Measurements from ENCODE around the gene DRAXIN. TPM values are rescaled to one million over a fixed set of nuclear protein-coding genes. Genes with fewer than 3 reads are reported as not detected.

DRAXIN gene
- total and polyA plus RNA-seq, 3 experiments from 2014 or later: 0.09 to 0.12 (median 0.11) TPM

DNA sequence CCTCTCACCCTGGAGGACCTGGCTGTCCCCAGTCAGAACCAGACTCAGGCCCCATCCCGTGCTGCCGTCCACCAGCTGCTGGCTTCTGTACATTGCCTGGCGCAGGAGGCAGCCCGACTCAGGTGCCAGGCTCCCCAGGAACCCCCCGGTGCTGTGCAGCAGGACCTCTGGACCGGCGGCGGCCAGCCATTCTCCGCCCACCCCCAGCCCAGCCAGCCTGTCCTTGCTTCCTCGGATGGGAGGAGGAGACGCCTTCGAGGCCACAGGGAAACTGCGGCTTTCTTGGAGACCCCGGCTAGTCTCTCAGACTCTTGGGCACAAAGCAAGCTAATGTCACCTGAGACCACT is 74.9 kb downstream of the DRAXIN start:
- H3K9me3 Mint-ChIP-seq: no peaks in the 10 kb centered on the region
- no peak for DNase-seq
- Histone ChIP-seq H3K27ac (ENCODE audit: low read depth, low read length) (no peak overlapping the region), H3K36me3 (ENCODE audit: insufficient read depth, low read length) (no peaks in the 10 kb centered on the region), H3K27me3 (ENCODE audit: insufficient read depth, low read length, poor library complexity, severe bottlenecking) (no peaks in the 10 kb centered on the region), H3K4me3 (ENCODE audit: low read length) (no peak overlapping the region), H3K4me1 (ENCODE audit: insufficient read depth, low read length) (no peaks in the 10 kb centered on the region), H3K9me3 (ENCODE audit: low read length) (no peaks in the 10 kb centered on the region)
- H3K36me3 Mint-ChIP-seq: no peaks in the 10 kb centered on the region
- H3K4me3 Mint-ChIP-seq: no peak overlapping the region
- POLR2A ChIA-PET: no interaction called here
- H3K4me1 Mint-ChIP-seq: peaks cover 0 to 10% (median 6%) of the 10 kb centered on the region in 3 donors
- H3K27me3 Mint-ChIP-seq: peaks cover 18 to 21% of the 10 kb centered on the region in 2 donors
- CTCF ChIA-PET: no interaction called here
- H3K27ac Mint-ChIP-seq: no peak overlapping the region

DNA sequence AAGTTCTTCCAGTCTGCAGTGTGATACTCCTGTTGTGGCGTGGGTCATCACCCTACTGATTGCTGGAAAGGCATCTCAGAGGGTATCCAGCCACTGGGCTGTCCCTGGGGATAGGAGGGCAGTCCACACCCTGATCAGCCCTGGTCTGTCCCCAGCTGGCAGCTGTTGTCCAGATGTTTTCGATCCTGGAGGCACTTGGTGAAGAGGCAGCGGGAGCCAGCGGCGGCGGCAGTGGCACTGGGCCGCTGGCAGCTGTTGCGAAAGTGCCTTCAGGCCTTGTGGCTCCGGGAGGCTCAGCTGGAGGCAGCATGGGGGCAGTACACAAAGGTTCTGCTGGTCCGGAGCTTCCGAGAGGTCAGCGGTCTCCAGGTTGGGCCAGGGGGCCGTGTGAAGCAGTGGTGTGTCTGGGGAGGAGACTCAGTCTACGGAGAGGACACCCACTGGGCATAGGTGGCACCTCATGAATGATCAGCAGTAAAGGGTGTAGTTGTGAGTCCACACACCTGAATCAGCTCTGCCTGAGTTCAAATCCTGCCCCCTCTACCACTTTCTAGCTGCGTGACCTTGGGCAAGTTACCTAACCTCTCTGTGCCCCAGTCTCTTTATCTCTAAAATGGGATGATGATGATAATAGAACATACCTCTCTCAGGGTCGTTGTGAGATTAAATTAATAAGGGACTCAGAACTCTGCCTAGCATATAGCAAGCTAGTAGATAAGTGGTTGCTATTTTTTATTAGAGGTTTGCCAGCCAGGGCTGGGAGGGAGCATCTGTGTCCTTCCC is 76.6 kb downstream of the DRAXIN start:
- Histone ChIP-seq H3K4me1 (ENCODE audit: insufficient read depth, low read length) (no peaks in the 10 kb centered on the region), H3K27ac (ENCODE audit: low read depth, low read length) (no peak overlapping the region), H3K4me3 (ENCODE audit: low read length) (no peak overlapping the region), H3K27me3 (ENCODE audit: insufficient read depth, low read length, poor library complexity, severe bottlenecking) (no peaks in the 10 kb centered on the region), H3K36me3 (ENCODE audit: insufficient read depth, low read length) (no peaks in the 10 kb centered on the region), H3K9me3 (ENCODE audit: low read length) (no peaks in the 10 kb centered on the region)
- POLR2A ChIA-PET: no interaction called here
- no peak for DNase-seq
- Mint-ChIP-seq H3K36me3 (no peaks in the 10 kb centered on the region), H3K9me3 (no peaks in the 10 kb centered on the region), H3K4me3 (no peak overlapping the region), H3K27me3 (peaks cover 9 to 11% of the 10 kb centered on the region in 2 donors), H3K27ac (no peak overlapping the region), H3K4me1 (no peaks in the 10 kb centered on the region)
- CTCF ChIA-PET: no interaction called here

DNA sequence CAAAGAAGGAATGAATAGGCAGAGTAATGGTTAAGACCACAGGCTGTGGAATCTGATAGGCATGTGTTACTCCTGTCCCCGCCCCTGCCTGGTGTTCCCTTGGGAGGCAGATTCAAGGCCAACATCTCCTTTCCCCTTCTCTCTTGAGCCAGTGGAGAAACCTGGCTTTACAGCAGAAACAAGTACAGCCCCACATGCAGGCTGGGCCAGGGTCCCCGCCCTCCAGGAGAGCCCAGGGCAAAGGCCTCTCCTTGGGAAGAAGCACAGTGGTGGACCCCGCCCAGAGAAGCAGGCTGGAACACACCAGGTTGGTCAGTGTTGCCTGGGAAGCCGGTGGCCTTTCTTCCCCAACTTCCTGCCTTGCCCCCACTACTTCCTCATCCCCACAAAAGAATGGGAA is 77.3 kb downstream of the DRAXIN start:
- CTCF ChIA-PET: no interaction called here

DNA sequence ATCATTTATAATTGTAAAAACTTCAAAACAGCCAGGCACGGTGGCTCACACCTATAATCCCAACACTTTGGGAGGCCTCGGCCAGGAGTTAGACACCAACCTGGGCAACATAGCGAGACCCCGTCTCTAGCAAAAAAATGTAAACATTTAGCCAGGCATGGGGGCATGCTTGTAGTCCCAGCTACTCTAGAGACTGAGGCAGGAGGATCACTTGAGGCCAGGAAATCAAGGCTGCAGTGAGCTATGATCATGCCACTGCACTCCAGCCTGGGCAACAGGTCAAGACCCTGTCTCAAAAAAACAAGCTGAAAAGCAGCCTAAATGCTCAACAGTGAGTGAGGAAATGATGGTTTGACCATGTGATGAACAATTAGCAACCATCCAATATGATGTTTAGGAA is 77.8 kb downstream of the DRAXIN start:
- no peak overlapping the region for H3K27ac Mint-ChIP-seq
- Histone ChIP-seq H3K4me3 (ENCODE audit: low read length) (no peak overlapping the region), H3K27me3 (ENCODE audit: insufficient read depth, low read length, poor library complexity, severe bottlenecking) (no peaks in the 10 kb centered on the region), H3K27ac (ENCODE audit: low read depth, low read length) (no peak overlapping the region), H3K36me3 (ENCODE audit: insufficient read depth, low read length) (no peaks in the 10 kb centered on the region), H3K9me3 (ENCODE audit: low read length) (no peaks in the 10 kb centered on the region), H3K4me1 (ENCODE audit: insufficient read depth, low read length) (no peaks in the 10 kb centered on the region)
- POLR2A ChIA-PET: interaction anchor here (0.6 kb wide), 1 partner anchor 42 kb away, joined by 3 read pairs; no protein-coding TSS in a partner anchor
- CTCF ChIA-PET: no interaction called here
- H3K4me1 Mint-ChIP-seq: no peaks in the 10 kb centered on the region
- DNase-seq: no peak
- no peaks in the 10 kb centered on the region for H3K9me3 Mint-ChIP-seq
- H3K27me3 Mint-ChIP-seq: peaks cover 4 to 8% of the 10 kb centered on the region in 2 donors
- H3K36me3 Mint-ChIP-seq: no peaks in the 10 kb centered on the region
- no peak overlapping the region for H3K4me3 Mint-ChIP-seq

More for the DNA sequence above, 77.3 kb downstream of the DRAXIN start:
- H3K36me3 ChIP-seq (ENCODE audit: insufficient read depth, low read length): no peaks in the 10 kb centered on the region
- no peaks in the 10 kb centered on the region for H3K27me3 ChIP-seq (ENCODE audit: insufficient read depth, low read length, poor library complexity, severe bottlenecking)
- no peak overlapping the region for H3K4me3 Mint-ChIP-seq
- no peaks in the 10 kb centered on the region for H3K4me1 Mint-ChIP-seq
- no peak overlapping the region for H3K27ac Mint-ChIP-seq
- POLR2A ChIA-PET: no interaction called here
- peaks cover 4 to 8% of the 10 kb centered on the region in 2 donors for H3K27me3 Mint-ChIP-seq
- DNase-seq: no peak
- no peaks in the 10 kb centered on the region for H3K36me3 Mint-ChIP-seq
- no peaks in the 10 kb centered on the region for H3K9me3 ChIP-seq (ENCODE audit: low read length)
- H3K4me1 ChIP-seq (ENCODE audit: insufficient read depth, low read length): no peaks in the 10 kb centered on the region
- no peak overlapping the region for H3K27ac ChIP-seq (ENCODE audit: low read depth, low read length)
- H3K9me3 Mint-ChIP-seq: no peaks in the 10 kb centered on the region
- no peak overlapping the region for H3K4me3 ChIP-seq (ENCODE audit: low read length)

DNA sequence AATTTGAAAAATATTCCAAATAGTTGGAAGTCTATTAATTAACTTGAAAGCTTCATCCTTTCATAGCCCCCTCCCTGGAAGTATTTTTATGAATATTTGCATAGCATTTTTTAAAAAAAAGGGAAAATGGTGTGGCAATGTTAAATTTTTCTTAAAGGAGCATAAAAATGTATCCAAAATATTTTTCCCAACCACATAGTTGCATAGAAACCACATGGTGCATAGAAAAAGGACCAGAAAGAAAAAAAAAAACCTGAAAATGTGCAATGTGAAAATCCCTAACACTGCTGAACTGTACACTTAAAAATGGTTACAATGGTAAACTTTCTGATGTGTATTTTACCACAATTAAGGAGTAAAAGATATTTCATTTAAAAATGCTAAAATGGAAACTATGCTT is 78.5 kb downstream of the DRAXIN start:
- CTCF ChIA-PET: no interaction called here
- POLR2A ChIA-PET: interaction anchor here (0.6 kb wide), 1 partner anchor 41 kb away, joined by 3 read pairs; no protein-coding TSS in a partner anchor

DNA sequence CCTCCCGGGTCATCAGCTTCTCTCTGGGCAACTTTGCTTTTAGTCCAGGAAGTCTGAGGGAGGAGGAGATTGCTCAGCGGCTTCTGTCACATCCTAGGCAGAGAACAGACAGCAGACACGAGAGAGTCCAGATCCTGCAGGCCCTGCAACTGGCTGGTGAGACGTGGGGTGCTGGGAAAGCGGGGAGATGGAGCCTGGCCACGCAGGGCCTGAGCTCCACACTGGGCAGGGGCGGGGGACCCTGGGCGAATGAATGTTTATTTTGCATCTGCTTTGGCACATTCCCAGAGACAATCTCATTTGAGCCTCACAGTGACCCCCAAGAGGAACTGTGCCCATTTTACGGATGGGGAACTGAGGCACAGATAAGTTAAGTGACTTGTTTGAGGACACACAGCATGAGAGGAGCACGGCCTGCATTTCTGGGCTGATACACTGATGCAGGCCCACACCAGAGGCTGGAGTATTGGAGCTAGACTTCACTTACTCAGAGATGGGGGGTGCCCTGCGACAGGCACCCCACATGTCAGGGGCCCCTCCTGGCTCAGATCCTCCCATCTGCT is 80.1 kb downstream of the DRAXIN start:
- H3K27me3 Mint-ChIP-seq: peaks cover 0 to 3% of the 10 kb centered on the region in 2 donors
- CTCF ChIA-PET: no interaction called here
- POLR2A ChIA-PET: no interaction called here
- no peak overlapping the region for H3K4me3 Mint-ChIP-seq
- no peak for DNase-seq
- H3K27ac ChIP-seq (ENCODE audit: low read depth, low read length): no peak overlapping the region
- no peaks in the 10 kb centered on the region for H3K36me3 Mint-ChIP-seq
- no peaks in the 10 kb centered on the region for H3K9me3 ChIP-seq (ENCODE audit: low read length)
- no peaks in the 10 kb centered on the region for H3K4me1 Mint-ChIP-seq
- no peaks in the 10 kb centered on the region for H3K4me1 ChIP-seq (ENCODE audit: insufficient read depth, low read length)
- H3K27me3 ChIP-seq (ENCODE audit: insufficient read depth, low read length, poor library complexity, severe bottlenecking): no peaks in the 10 kb centered on the region
- no peak overlapping the region for H3K4me3 ChIP-seq (ENCODE audit: low read length)
- no peaks in the 10 kb centered on the region for H3K36me3 ChIP-seq (ENCODE audit: insufficient read depth, low read length)
- H3K9me3 Mint-ChIP-seq: no peaks in the 10 kb centered on the region
- no peak overlapping the region for H3K27ac Mint-ChIP-seq

More for the DNA sequence above, 78.5 kb downstream of the DRAXIN start:
- H3K27ac ChIP-seq (ENCODE audit: low read depth, low read length): no peak overlapping the region
- no peaks in the 10 kb centered on the region for H3K36me3 Mint-ChIP-seq
- no peaks in the 10 kb centered on the region for H3K36me3 ChIP-seq (ENCODE audit: insufficient read depth, low read length)
- H3K9me3 ChIP-seq (ENCODE audit: low read length): no peaks in the 10 kb centered on the region
- no peaks in the 10 kb centered on the region for H3K27me3 ChIP-seq (ENCODE audit: insufficient read depth, low read length, poor library complexity, severe bottlenecking)
- H3K4me3 Mint-ChIP-seq: no peak overlapping the region
- H3K4me3 ChIP-seq (ENCODE audit: low read length): no peak overlapping the region
- no peaks in the 10 kb centered on the region for H3K4me1 Mint-ChIP-seq
- peaks cover 4 to 7% of the 10 kb centered on the region in 2 donors for H3K27me3 Mint-ChIP-seq
- no peaks in the 10 kb centered on the region for H3K4me1 ChIP-seq (ENCODE audit: insufficient read depth, low read length)
- H3K27ac Mint-ChIP-seq: no peak overlapping the region
- DNase-seq: no peak
- no peaks in the 10 kb centered on the region for H3K9me3 Mint-ChIP-seq

DNA sequence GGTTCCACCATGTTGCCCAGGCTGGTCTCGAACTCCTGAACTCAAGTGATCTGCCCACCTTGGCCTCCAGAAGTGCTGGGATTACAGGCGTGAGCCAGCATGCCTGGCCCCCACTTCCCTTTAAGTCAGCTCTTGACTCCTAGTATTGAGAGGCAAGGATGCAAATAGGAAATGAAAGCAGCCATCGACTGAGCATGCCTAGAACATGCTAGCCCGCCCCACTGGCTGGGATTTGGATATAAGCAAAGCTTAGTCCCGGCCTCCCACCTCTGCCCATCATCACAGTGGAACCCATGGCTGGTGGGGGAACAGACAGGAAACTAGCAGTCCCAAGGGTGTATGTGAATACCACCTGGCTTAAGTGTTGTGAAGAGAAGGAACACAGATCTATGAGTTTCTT is 80.9 kb downstream of the DRAXIN start:
- no peaks in the 10 kb centered on the region for H3K4me1 Mint-ChIP-seq
- POLR2A ChIA-PET: no interaction called here
- peaks cover 0 to 3% of the 10 kb centered on the region in 2 donors for H3K27me3 Mint-ChIP-seq
- Histone ChIP-seq H3K4me1 (ENCODE audit: insufficient read depth, low read length) (no peaks in the 10 kb centered on the region), H3K27ac (ENCODE audit: low read depth, low read length) (no peak overlapping the region), H3K9me3 (ENCODE audit: low read length) (no peaks in the 10 kb centered on the region), H3K4me3 (ENCODE audit: low read length) (no peak overlapping the region), H3K36me3 (ENCODE audit: insufficient read depth, low read length) (no peaks in the 10 kb centered on the region), H3K27me3 (ENCODE audit: insufficient read depth, low read length, poor library complexity, severe bottlenecking) (no peaks in the 10 kb centered on the region)
- no peaks in the 10 kb centered on the region for H3K36me3 Mint-ChIP-seq
- CTCF ChIA-PET: interaction anchor here (0.7 kb wide), 1 partner anchor 35 kb away, joined by 3 read pairs; no protein-coding TSS in a partner anchor
- peak overlapping the region in 1 of 8 donors; percentile 12 for H3K27ac Mint-ChIP-seq
- no peaks in the 10 kb centered on the region for H3K9me3 Mint-ChIP-seq
- no peak overlapping the region for H3K4me3 Mint-ChIP-seq
- no peak for DNase-seq

DNA sequence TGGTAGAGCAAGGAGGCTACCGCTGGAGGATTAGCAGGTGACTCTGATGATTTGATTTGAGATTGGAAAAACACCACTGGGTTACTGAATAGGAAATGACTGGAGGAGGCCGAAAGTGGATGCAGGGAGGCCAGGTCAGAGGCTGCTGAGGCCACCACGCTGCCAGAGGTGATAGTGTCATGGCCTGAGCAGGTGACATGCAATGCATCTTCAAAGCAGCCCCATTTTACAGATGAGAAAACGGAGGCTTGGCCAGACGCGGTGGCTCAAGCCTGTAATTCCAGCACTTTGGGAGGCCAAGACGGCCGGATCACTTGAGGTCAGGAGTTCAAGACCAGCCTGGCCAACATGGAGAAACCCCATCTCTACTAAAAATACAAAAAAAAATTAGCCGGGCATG is 83.2 kb downstream of the DRAXIN start:
- no peak for DNase-seq
- Histone ChIP-seq H3K27me3 (ENCODE audit: insufficient read depth, low read length, poor library complexity, severe bottlenecking) (no peaks in the 10 kb centered on the region), H3K4me1 (ENCODE audit: insufficient read depth, low read length) (no peaks in the 10 kb centered on the region), H3K27ac (ENCODE audit: low read depth, low read length) (no peak overlapping the region), H3K4me3 (ENCODE audit: low read length) (no peak overlapping the region), H3K36me3 (ENCODE audit: insufficient read depth, low read length) (no peaks in the 10 kb centered on the region), H3K9me3 (ENCODE audit: low read length) (no peaks in the 10 kb centered on the region)
- Mint-ChIP-seq H3K4me1 (no peaks in the 10 kb centered on the region), H3K9me3 (no peaks in the 10 kb centered on the region), H3K4me3 (no peak overlapping the region), H3K27me3 (peaks cover 0 to 3% of the 10 kb centered on the region in 2 donors), H3K27ac (no peak overlapping the region), H3K36me3 (no peaks in the 10 kb centered on the region)
- ChIA-PET CTCF (no interaction called here), POLR2A (no interaction called here)

Data from CD8-positive, alpha-beta memory T cell (primary cell).